RWPE2 (cell line): ENCODE measurements around the gene PLOD3.

Source experiments
- ATAC-seq: fragments of 200-7000 bp; cut with Tn5 transposase; 3 replicates; pipeline ENCODE4 v1.9.1; 2021; ENCODE audit warnings: low read depth
- DNase-seq: peaks from one replicate; pipeline ENCODE4 v3.0.0-alpha.2; 2020; ENCODE audit warnings: low spot score
- H3K27ac ChIP-seq: fragments of 450-650 bp; 2 replicates; pipeline ENCODE4 v1.5.1; 2017; ENCODE audit warnings: mild to moderate bottlenecking; ENCODE audit not compliant: poor library complexity, severe bottlenecking
- H3K27me3 ChIP-seq: fragments of 250-450 bp; sonication (Bioruptor Pico); 2 replicates; pipeline ENCODE4 v1.5.1; 2021; ENCODE audit warnings: mild to moderate bottlenecking, moderate library complexity; ENCODE audit not compliant: insufficient read depth, poor library complexity, severe bottlenecking
- H3K36me3 ChIP-seq: fragments of 250-450 bp; sonication (Bioruptor Pico); 2 replicates; pipeline ENCODE4 v1.5.1; 2020; ENCODE audit warnings: low read depth, mild to moderate bottlenecking, moderate library complexity
- H3K4me1 ChIP-seq: fragments of 250-450 bp; sonication (Bioruptor Pico); 2 replicates; pipeline ENCODE4 v1.5.1; 2021; ENCODE audit warnings: mild to moderate bottlenecking, moderate library complexity; ENCODE audit not compliant: insufficient read depth, poor library complexity, severe bottlenecking
- H3K4me3 ChIP-seq: fragments of 250-450 bp; sonication (Bioruptor Pico); 2 replicates; pipeline ENCODE4 v1.5.1; 2021; ENCODE audit warnings: mild to moderate bottlenecking, moderate library complexity; ENCODE audit not compliant: severe bottlenecking
- H3K9me3 ChIP-seq: fragments of 250-450 bp; sonication (Bioruptor Pico); 2 replicates; pipeline ENCODE4 v1.5.1; 2021; ENCODE audit warnings: mild to moderate bottlenecking, moderate library complexity; ENCODE audit not compliant: severe bottlenecking
- CTCF ChIP-seq: fragments of 450-650 bp; IDR thresholded peaks from one replicate; pipeline ENCODE4 v1.5.1; 2017; ENCODE audit warnings: mild to moderate bottlenecking, moderate library complexity; ENCODE audit not compliant: poor library complexity, severe bottlenecking

Gene PLOD3

DNA sequence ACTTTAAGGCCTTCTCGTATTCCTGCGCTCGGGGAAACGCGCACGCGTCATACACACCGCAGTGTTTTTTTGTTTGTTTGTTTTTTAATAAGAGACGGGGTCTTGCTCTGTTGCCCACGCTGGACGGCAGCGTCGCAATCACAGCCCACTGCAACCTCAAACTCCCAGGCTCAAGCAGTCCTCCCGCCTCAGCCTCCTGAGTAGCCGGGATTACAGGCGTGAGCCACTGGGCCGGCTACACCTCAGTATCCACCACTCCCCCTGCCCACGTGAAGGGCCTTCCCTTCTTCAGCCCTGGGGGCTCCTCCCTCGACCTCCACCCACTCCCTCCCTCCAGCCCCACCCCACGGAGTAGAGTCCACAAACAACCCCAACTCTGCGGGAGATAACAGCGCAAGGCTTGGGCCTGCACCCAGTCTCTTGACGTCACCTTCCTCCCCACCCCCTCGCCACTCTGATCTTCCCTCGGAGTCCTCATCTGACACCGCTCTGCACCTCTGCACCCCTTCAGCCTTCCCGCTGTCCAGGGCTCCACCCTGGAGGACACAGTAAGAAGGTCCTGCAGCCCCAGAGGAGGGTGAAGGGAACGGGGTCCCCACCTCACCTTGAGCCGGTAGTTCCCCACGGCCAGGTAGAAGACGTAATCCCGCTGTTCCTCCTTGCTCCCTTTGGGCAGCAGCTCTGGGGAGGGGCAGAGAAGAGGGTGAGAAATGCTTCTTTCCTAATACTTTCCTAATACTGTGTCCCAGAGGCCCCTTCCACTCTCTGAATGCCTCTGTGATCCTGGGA is 23.0 kb upstream of the PLOD3 start:
- no peak for TF ChIP-seq CTCF
- Histone ChIP-seq H3K36me3 (peaks cover 19% of the 10 kb centered on the region), H3K4me1 (peaks cover 6% of the 10 kb centered on the region), H3K4me3 (no peak overlapping the region), H3K27me3 (no peaks in the 10 kb centered on the region), H3K9me3 (no peaks in the 10 kb centered on the region), H3K27ac (no peak overlapping the region)
- ATAC-seq (no peak), DNase-seq (no peak)

- H3K36me3 ChIP-seq, result peaks cover 19% of the 10 kb centered on the region
- H3K27ac ChIP-seq, result no peak overlapping the region
- no peak for TF ChIP-seq CTCF
Measured at GRCh38 chr7:101239951-101240220, 22.5 kb upstream of the PLOD3 start.

GRCh38 chr7:101239191-101239950 is 22.0 kb upstream of the PLOD3 start:
- ATAC-seq (no peak), DNase-seq (no peak)
- peaks cover 19% of the 10 kb centered on the region for H3K36me3 ChIP-seq
- H3K27me3 ChIP-seq, result no peaks in the 10 kb centered on the region
- peaks cover 6% of the 10 kb centered on the region for H3K4me1 ChIP-seq
- H3K9me3 ChIP-seq, result no peaks in the 10 kb centered on the region
- TF ChIP-seq CTCF, result no peak
- H3K27ac ChIP-seq, result no peak overlapping the region
- H3K4me3 ChIP-seq, result no peak overlapping the region

More at GRCh38 chr7:101239951-101240220, 22.5 kb upstream of the PLOD3 start:
- Histone ChIP-seq H3K4me1 (peaks cover 6% of the 10 kb centered on the region), H3K27me3 (no peaks in the 10 kb centered on the region), H3K9me3 (no peaks in the 10 kb centered on the region), H3K4me3 (no peak overlapping the region)
- DNase-seq (no peak), ATAC-seq (no peak)

- ATAC-seq (no peak), DNase-seq (no peak)
- no peak overlapping the region for H3K4me3 ChIP-seq
- peaks cover 5% of the 10 kb centered on the region for H3K4me1 ChIP-seq
- TF ChIP-seq CTCF, result no peak
- H3K27me3 ChIP-seq, result no peaks in the 10 kb centered on the region
- H3K27ac ChIP-seq, result no peak overlapping the region
- peaks cover 19% of the 10 kb centered on the region for H3K36me3 ChIP-seq
- H3K9me3 ChIP-seq, result no peaks in the 10 kb centered on the region
Measured at GRCh38 chr7:101238226-101239182, 21.1 kb upstream of the PLOD3 start.
